Activated T-cell treated with anti-CD3 and anti-CD28 coated beads, Interleukin-2, amount 50 U/mL, for 72 hours (primary cell): ENCODE results near the gene PRCD. TPM values are rescaled to one million over a fixed set of nuclear protein-coding genes. Genes with fewer than 3 reads are reported as not detected.
"Not testable (repeated sequence)": the region's sequence is repeated elsewhere in the genome, so short reads cannot be mapped to it uniquely, and the experiment has no call there.

Experiments used
- ATAC-seq, 2 donors: fragments of 150-1000 bp; cut with Tn5 transposase; replicated peaks in 1 of 2; 2 replicates each; pipeline ENCODE4 v1.10.0; 2021; ENCODE audit warnings: moderate library complexity in 2 of 2, mild to moderate bottlenecking in 1 of 2
- DNase-seq, 2 donors: peaks; one replicate each; pipeline ENCODE4 v3.0.0; 2021 to 2022; ENCODE audit warnings: mixed read lengths in 1 of 2
- H3K27ac Mint-ChIP-seq: one replicate; pipeline ENCODE4 v1.8.0; 2022; ENCODE audit warnings: mild to moderate bottlenecking, moderate library complexity, mixed read lengths
- H3K27me3 Mint-ChIP-seq: one replicate; pipeline ENCODE4 v1.8.0; 2022; ENCODE audit warnings: low read depth, mixed read lengths
- H3K36me3 Mint-ChIP-seq, 2 donors: one replicate each; pipeline ENCODE4 v1.8.0; 2022; ENCODE audit warnings: mixed read lengths in 2 of 2, mild to moderate bottlenecking in 1 of 2; ENCODE audit not compliant: insufficient read depth in 2 of 2
- H3K4me1 Mint-ChIP-seq: one replicate; pipeline ENCODE4 v1.8.0; 2022; ENCODE audit warnings: low read depth, mixed read lengths
- H3K4me3 Mint-ChIP-seq, 2 donors: one replicate each; pipeline ENCODE4 v1.8.0; 2022; ENCODE audit warnings: mild to moderate bottlenecking in 2 of 2, mixed read lengths in 2 of 2, moderate library complexity in 2 of 2
- H3K9me3 Mint-ChIP-seq, 2 donors: one replicate each; pipeline ENCODE4 v1.8.0; 2022; ENCODE audit warnings: mixed read lengths in 2 of 2
- total RNA-seq, 2 donors: library from RNA; stranded (reverse); gene quantifications; one replicate each; pipeline ENCODE4 v1.2.3, GENCODE V29; 2022

The PRCD gene
- total RNA-seq, 2 donors from 2014 or later: 1.1 to 1.5 TPM

GRCh38 chr17:76499267-76499667 lies 40.6 kb upstream of the PRCD start:
- ATAC-seq: no peak
- H3K4me1 Mint-ChIP-seq: peaks cover 58% of the 10 kb centered on the region
- no peaks in the 10 kb centered on the region for H3K9me3 Mint-ChIP-seq
- no peaks in the 10 kb centered on the region for H3K27me3 Mint-ChIP-seq
- H3K36me3 Mint-ChIP-seq: no peaks in the 10 kb centered on the region
- H3K4me3 Mint-ChIP-seq: peak overlapping the region; percentile 29 to 91
- DNase-seq: no peak
- no peak overlapping the region for H3K27ac Mint-ChIP-seq

GRCh38 chr17:76500074-76500746 lies 39.6 kb upstream of the PRCD start:
- no peak for DNase-seq
- H3K27me3 Mint-ChIP-seq: no peaks in the 10 kb centered on the region
- H3K36me3 Mint-ChIP-seq: no peaks in the 10 kb centered on the region
- H3K9me3 Mint-ChIP-seq: no peaks in the 10 kb centered on the region
- peak overlapping the region; percentile 80 to 91 for H3K4me3 Mint-ChIP-seq
- no peak overlapping the region for H3K27ac Mint-ChIP-seq
- H3K4me1 Mint-ChIP-seq: peaks cover 58% of the 10 kb centered on the region
- no peak for ATAC-seq

GRCh38 chr17:76500747-76501017 lies 39.2 kb upstream of the PRCD start:
- Mint-ChIP-seq H3K27me3 (no peaks in the 10 kb centered on the region), H3K9me3 (no peaks in the 10 kb centered on the region), H3K4me1 (peaks cover 58% of the 10 kb centered on the region), H3K4me3 (peak overlapping the region; percentile 80 to 91), H3K36me3 (no peaks in the 10 kb centered on the region), H3K27ac (no peak overlapping the region)
- DNase-seq: no peak
- ATAC-seq: peak; percentile 25 to 29

- H3K4me1 Mint-ChIP-seq: peaks cover 61% of the 10 kb centered on the region
- no peaks in the 10 kb centered on the region for H3K27me3 Mint-ChIP-seq
- DNase-seq (peak; percentile 95 to 99), ATAC-seq (peak; percentile 89 to 92)
- H3K9me3 Mint-ChIP-seq: no peaks in the 10 kb centered on the region
- H3K36me3 Mint-ChIP-seq: no peaks in the 10 kb centered on the region
- peak within 1 kb of the TSS; percentile 80 to 91 for H3K4me3 Mint-ChIP-seq
- peak within 1 kb of the TSS; percentile 76 for H3K27ac Mint-ChIP-seq
Measured at GRCh38 chr17:76501018-76501826, 38.6 kb upstream of the PRCD start, which contains the start of gene RHBDF2. RHBDF2 (minus strand) TSS chr17:76501423; CDS start chr17:76481524, 19,899 bp downstream.

GRCh38 chr17:76501827-76502307 lies 38.0 kb upstream of the PRCD start:
- Mint-ChIP-seq H3K36me3 (no peaks in the 10 kb centered on the region), H3K9me3 (no peaks in the 10 kb centered on the region), H3K27me3 (no peaks in the 10 kb centered on the region), H3K4me3 (peak overlapping the region; percentile 80 to 91), H3K4me1 (peaks cover 61% of the 10 kb centered on the region), H3K27ac (peak overlapping the region; percentile 76)
- DNase-seq (no peak), ATAC-seq (no peak)

- Mint-ChIP-seq H3K9me3 (no peaks in the 10 kb centered on the region), H3K4me3 (no peak overlapping the region), H3K27ac (peak overlapping the region; percentile 15), H3K4me1 (peaks cover 57% of the 10 kb centered on the region), H3K27me3 (peaks cover under 1% of the 10 kb centered on the region), H3K36me3 (no peaks in the 10 kb centered on the region)
- DNase-seq (no peak), ATAC-seq (no peak)
Measured at GRCh38 chr17:76502341-76503211, 37.3 kb upstream of the PRCD start.

- Mint-ChIP-seq H3K4me3 (no peak overlapping the region), H3K27me3 (peaks cover 5% of the 10 kb centered on the region), H3K9me3 (no peaks in the 10 kb centered on the region), H3K4me1 (peaks cover 42% of the 10 kb centered on the region), H3K27ac (no peak overlapping the region), H3K36me3 (no peaks in the 10 kb centered on the region)
- DNase-seq (no peak), ATAC-seq (no peak)
Measured at GRCh38 chr17:76504117-76504516, 35.7 kb upstream of the PRCD start.

GRCh38 chr17:76506408-76507345 lies 33.2 kb upstream of the PRCD start:
- H3K4me3 Mint-ChIP-seq: no peak overlapping the region
- DNase-seq (peak; percentile 86 to 91), ATAC-seq (peak; percentile 83 to 84)
- H3K4me1 Mint-ChIP-seq: peaks cover 28% of the 10 kb centered on the region
- H3K27ac Mint-ChIP-seq: no peak overlapping the region
- H3K36me3 Mint-ChIP-seq: no peaks in the 10 kb centered on the region
- peaks cover 5% of the 10 kb centered on the region for H3K27me3 Mint-ChIP-seq
- no peaks in the 10 kb centered on the region for H3K9me3 Mint-ChIP-seq

- not testable (repeated sequence) for H3K36me3 Mint-ChIP-seq, H3K27me3 Mint-ChIP-seq, ATAC-seq, H3K27ac Mint-ChIP-seq, DNase-seq, H3K9me3 Mint-ChIP-seq, H3K4me3 Mint-ChIP-seq
- H3K4me1 Mint-ChIP-seq: peaks cover 32% of the 10 kb centered on the region
Measured at GRCh38 chr17:76508472-76509063, 31.3 kb upstream of the PRCD start.

- Mint-ChIP-seq H3K4me3 (no peak overlapping the region), H3K9me3 (no peaks in the 10 kb centered on the region), H3K27me3 (peaks cover 5% of the 10 kb centered on the region), H3K27ac (no peak overlapping the region), H3K36me3 (no peaks in the 10 kb centered on the region), H3K4me1 (peaks cover 52% of the 10 kb centered on the region)
- no peak for ATAC-seq
- no peak for DNase-seq
Measured at GRCh38 chr17:76510831-76511244, 29.0 kb upstream of the PRCD start.

GRCh38 chr17:76511668-76512365 lies 28.0 kb upstream of the PRCD start:
- no peaks in the 10 kb centered on the region for H3K36me3 Mint-ChIP-seq
- no peak for ATAC-seq
- H3K4me3 Mint-ChIP-seq: no peak overlapping the region
- DNase-seq: no peak
- H3K9me3 Mint-ChIP-seq: no peaks in the 10 kb centered on the region
- H3K27me3 Mint-ChIP-seq: peaks cover 5% of the 10 kb centered on the region
- peaks cover 51% of the 10 kb centered on the region for H3K4me1 Mint-ChIP-seq
- no peak overlapping the region for H3K27ac Mint-ChIP-seq
